HG02678 (cell line): ENCODE results near the gene ABCA4.
"Not testable (repeated sequence)": the region's sequence is repeated elsewhere in the genome, so short reads cannot be mapped to it uniquely, and the experiment has no call there.

Source experiments
- ATAC-seq: cut with Tn5 transposase; IDR thresholded peaks from one replicate; pipeline ENCODE4 v1.9.1; 2021; ENCODE audit warnings: mild to moderate bottlenecking, moderate library complexity; ENCODE audit not compliant: unreplicated experiment

Gene ABCA4

DNA sequence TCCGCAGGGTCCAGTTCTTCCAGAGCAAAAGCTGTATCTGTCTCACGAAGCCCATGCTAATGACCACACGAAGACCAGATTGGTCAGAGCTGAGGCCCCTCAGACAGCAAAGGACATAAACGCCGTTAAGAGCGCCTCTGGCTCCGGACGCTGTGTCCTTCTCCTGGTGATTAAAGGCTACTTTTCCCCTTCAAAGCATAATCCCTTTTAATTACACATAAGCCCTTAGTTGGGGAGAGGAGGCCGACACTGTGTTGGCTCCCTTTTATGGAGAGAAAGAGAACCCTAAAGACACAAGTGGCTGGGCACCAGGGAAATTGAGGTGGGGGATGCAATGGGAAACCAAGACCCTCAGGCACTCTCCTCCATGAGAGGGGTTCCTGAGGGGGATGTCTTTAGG lies at the start of gene ABCA4:
Gene ABCA4 (minus strand): TSS at position 158 of the 400 bp plus-strand sequence. CDS start 103 bp downstream, at position 55.
- no peak for ATAC-seq

DNA sequence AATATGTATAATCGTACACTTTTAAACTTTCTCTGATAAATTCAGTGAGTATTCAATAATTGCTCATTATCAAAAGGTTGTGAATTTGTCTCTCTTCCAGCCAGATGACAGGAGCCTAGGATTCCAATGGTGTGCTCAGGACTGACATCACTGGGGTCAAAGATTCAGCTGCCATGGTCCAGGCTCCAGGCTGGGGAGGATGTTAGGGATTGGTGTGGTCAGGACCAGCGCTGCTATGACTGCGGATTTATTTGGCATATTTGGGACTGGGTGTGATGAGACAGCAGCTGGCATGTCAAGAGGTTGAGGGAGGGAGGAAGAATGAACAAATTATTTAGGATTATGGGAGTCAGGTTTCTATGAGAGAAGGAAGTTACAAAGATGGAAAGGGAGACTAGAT lies 48.2 kb upstream of the ABCA4 start:
- no peak for ATAC-seq

DNA sequence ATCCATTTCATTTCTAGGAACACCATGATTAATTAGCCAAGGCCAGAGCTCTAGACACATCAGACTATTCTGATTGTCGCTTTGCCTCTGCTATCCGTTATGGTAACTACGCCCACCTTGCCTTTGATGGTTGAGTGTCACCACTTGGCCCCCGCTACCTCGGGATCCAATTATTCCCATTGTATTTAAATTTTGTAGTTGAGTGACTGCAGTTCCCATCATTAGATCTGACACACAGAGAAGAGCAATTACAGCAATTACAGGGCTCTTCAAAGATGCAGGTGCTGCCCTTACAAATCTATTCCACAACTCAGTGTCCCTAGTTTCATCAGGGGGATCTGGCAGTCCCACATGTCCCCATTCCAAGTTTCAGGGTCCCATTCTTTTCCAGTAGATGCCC lies 44.9 kb upstream of the ABCA4 start:
- no peak for ATAC-seq

DNA sequence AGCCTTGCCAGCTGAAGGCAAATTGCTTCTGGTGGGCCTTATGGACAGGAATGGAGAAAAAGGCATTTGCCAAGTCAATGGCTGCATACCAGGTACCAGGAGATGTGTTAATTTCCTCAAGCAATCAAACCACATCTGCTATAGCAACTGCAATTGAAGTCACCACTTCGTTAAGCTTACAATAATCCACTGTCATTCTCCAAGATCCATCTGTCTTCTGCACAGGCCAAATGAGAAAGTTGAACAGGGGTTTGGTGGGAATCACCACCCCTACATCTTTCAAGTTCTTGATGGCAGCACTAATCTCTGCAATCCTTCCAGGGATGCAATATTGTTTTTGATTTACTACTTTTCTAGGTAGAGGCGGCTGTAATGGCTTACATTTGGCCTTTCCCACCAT lies 43.9 kb upstream of the ABCA4 start:
- not testable (repeated sequence) for ATAC-seq

DNA sequence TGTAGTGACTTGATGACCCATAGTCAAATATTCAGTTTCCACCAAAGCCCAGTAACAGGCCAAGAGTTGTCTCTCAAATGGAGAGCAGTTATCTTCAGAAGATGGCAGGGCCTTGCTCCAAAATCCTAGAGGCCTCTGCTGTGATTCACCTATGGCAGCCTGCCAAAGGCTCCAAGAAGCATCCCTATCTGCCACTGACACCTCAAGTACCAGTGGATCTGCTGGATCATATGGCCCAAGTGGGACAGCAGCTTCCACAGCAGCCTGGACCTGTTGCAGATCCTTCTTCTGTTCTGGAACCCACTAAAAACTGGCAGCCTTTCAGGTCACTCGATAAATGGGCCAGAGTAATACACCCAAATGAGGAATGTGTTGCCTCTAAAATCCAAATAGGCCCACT lies 43.2 kb upstream of the ABCA4 start:
- not testable (repeated sequence) for ATAC-seq

DNA sequence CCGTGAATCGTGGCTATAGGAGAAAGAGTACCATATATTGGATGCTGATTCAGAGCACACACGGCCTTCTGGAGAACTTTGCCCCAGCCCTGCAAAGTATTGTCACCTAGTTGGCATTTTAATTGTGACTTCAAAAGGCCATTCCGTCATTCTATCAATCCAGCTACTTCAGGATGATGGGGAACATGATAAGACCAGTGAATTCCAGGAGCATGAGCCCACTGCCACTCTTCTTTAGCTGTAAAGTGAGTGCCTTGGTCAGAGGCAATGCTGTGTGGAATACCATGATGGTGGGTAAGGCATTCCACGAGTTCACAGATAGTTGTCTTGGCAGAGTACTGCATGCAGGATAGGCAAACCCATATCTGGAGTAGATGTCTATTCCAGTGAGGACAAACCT lies 42.3 kb upstream of the ABCA4 start:
- not testable (repeated sequence) for ATAC-seq

DNA sequence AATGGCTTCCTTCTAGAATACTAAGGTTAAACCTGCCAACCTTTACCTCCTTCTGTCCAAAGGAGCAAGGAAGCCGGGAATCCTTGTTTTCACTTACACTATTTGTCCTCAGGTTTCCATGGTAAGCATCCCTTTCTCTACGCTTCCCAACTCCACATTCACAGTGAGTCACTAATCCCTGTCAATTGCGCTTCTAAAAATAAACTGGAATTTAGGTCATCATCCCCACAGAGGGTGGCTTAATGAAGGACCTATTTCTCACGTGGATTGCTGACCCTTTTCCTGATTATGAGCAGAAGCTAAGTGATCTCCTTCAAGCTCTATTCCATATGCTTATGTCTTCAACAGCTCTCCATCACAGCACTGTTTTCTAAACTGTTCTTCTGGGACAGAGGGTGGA lies 39.9 kb upstream of the ABCA4 start:
- ATAC-seq = no peak

DNA sequence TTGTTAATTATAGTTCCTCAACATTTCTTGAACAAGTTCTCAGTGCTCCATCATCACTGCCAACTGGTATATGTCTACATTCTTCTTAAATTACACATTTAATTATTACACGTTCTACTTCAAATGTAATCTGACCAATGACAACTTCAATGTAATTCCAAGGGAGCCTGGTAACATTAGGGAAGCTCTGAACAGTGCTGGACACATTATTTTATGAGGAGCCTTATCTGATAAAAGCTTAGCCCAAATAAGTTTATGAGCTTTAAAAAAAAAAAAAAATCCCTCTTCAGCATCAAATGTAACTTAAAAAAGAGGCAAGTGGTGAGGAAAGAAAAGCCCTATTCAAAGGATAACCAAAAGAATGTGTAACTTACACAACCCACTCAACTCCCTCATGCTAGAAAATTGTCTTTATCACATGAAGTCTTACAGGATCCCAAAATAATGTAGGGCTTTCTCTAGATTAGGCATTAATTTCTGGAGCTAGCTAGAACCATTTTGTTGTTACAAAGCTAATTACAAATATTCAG lies 35.2 kb upstream of the ABCA4 start:
- no peak for ATAC-seq

DNA sequence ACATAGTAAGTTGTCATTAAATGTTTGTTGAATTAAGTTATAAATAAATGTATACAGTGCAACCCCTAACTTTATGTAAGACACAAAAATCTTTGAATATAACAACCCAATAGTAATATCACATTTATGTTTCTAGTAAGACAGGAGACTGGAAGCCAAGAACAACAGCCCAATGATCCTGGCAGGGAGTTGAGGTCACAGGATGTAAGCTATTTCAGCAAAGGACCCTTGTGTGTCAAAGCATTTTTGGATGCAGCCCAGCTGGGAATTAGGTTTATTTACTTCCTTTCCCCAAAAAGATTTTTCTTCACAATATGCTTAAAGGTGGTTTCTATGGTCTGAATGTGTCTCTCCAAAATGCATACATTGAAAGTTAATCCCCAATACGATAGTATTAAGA lies 34.0 kb upstream of the ABCA4 start:
- ATAC-seq = no peak

DNA sequence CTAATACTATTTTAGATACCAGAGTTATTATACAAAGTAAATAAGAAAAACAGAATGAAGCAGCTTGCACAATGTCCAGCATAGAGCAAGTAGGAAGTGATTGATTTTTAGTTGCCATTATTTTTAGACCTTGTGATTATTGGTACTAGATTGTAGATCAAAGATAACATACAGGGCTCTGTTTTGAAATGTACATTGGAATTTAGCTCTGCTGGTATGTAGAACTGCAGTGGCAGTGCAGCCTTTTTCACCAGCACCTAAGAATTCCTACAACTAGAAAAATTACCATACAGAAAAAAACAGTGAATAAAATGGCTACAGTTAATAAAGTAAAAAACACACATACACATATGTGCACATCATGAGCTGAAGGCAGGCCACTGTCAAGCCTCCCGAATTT lies 32.2 kb upstream of the ABCA4 start:
- no peak for ATAC-seq

DNA sequence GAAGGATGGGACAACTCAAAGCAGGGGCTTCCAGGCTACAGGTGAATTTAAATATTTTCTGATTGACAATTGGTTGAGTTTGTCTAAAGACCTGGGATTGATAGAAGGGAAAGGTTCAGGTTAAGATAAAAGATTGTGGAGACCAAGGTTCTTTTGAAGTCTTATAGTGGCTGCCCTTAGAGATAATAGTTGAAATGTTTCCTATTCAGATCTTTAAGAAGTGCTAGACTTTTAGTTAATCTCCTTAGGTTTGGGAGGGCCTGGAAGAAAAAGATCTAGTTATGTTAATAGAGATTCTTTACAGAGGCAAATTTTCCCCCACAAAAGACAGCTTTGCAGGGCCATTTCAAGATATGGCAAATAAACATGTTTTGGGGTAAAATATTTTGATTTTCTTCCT lies 28.2 kb upstream of the ABCA4 start:
- ATAC-seq = not testable (repeated sequence)

DNA sequence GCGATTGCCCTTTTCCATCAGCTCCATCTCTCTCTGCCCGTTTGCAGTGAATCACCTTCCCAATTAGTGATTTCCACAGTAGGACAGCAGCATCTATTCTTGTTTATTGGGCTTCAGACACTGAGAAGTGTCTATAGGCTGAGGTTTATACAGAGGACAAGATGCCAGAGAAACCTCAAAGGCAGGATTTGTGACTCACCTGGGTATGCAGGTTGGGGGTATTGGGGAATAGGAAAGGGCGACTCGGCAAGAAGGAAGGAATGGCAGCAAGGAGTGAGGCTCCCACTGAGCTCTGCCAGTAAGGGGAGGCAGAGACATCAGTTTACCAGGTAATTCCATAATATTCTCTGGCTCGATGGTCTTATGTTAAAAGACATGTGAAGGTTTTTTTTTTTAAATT lies 25.3 kb upstream of the ABCA4 start:
- no peak for ATAC-seq

DNA sequence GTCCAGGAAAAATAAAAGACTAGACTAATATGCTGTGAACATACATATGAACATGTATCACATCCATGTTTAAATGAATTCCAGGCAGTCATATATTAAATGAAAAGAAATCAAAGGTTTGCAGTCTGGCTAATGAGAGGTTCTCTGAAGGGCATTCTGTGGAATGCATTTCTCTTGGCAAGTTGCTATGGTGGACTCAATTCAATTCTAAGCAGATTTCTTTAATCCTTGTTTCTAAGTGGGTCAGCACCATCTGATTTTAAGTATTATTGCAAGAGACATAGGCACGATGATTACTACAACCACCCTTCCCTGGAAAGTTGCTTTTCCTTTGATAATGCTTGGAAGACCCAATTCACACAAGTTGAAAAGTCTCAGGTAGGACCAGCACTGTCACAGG lies 23.9 kb upstream of the ABCA4 start:
- ATAC-seq = no peak

DNA sequence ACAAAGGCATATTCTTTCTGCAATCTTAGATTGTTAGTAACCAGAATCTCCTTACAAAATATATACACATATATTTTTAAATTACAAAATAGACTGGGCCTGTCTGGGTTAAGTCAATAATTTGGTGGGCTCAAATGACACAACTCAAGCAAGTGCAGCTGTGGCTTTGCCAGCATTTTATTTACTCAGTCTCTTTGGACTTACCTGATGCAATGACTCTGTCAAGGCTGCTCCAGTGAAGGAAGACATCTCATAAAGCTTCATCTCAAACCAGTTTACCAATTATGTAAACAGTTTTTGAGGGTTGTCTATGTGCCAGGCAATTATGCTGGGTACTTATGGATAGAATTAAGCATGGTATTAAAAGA lies 22.8 kb upstream of the ABCA4 start:
- ATAC-seq = no peak

DNA sequence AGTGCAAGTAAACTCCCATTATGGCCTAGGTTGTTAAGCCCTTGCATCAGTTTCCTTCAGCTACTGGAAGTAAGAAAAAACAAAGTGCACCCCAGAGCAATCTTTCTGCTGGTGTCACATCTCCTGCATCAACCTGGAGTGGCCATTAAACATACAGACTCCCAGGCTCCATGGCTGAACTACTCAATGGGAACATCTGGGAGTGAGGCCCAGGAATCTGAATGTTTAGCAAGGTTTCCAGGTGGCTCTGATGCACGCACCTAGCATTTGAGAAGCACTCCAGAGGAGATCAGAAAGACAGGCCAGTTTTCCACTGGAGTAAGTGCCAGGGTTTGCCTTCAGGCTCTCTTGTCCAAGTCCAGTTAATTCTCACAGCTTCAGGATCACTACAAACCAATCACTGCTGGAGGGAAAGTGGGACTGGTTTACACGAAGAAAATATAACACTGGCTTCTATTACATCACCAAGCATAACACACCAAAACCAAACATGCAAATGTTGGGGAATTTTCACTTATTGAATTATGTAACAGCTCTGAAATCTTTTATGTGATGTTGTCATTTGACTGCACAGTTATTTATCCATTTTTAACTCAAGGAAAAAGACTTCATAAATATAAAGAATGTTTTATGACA lies 22.3 kb upstream of the ABCA4 start:
- no peak for ATAC-seq

DNA sequence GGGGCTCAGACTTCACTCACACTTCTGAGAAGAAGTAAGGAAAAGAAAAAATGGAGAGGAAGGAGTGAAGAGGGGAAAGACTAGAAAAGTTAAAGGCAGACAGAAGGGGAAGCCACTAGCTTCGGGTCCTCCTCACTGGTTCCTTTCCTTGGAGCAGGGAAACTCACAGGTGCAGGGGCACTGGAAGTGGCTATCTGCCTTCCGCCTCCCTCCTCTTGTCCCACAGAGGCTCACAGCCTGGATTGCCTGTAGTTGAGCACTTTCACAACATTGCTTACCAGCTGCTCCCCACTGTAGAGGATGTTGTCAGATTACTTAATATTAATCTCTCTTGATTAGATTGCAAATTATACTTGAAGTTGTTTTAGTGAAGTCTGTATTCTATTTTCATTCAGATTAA lies 21.6 kb upstream of the ABCA4 start:
- ATAC-seq = no peak

DNA sequence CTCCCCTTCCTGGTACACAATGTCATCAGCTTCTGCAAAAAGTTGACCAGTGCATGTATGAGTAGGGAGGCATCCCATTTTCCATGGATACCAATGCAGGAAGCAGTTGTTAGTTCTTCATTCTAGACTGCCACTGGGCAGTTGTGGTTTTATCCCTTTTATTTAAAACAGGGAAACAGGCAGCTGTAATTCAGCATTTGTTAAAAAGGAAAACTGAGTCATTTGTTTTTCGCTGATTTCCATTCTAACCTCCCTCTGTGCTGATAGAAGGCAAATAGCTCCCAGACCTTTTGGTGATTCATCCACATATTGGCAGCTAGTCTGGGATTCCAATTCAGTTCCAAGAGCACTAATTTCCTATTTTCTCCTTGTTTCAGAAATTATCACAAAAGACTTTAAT lies 21.1 kb upstream of the ABCA4 start:
- no peak for ATAC-seq

DNA sequence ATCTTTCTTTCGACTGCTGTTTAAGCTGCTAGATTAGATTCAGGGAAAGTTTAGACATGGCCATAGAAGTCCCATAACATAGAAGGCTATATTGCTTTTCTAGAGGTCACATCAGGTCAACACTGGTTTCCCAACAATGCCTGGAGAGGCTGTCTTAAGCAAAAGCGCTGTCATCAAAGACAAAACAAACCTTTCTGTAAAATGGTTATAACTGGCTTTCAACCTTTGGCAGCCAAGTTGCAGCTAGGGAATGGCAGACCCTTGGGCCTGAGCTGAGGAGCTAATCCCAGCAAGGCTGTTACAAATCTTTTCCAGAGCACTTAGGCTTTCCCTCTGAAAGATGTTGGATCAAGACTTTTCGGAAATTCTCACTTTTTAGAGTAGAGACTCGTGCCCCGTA lies 11.2 kb upstream of the ABCA4 start:
- no peak for ATAC-seq

DNA sequence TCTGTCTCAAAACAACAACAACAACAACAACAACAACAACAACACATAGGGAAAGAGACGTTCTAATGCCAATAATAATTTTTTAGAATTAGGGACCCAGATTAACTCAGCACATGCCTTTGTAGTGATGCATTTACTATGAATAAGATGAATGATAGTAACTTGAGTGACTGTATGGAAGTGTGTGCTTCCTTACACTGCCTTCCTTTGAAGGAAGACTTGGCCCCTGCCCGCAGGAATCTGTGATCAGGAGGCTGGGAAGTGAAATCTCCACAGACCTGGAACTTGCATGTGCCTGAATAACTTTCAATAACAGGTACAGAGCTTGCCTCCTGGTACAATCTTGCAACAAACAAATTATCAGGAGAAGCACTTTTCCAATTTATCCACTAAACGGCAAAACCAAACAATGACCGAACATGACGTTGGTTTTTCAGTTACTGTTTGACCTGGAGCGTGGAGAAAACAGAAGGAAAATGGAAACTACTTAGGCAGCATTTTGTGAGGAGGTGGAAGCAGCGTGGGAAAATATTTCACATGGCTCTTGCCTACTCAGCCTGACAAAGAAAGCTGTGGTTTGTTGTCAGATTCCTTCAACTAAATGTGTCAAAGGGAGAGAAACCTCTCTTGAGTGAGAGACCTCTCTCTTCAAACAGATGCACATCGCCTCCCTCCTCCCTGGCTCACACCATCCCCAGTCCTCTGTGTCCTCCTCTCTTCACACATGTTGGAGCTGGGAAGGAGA lies 10.1 kb upstream of the ABCA4 start:
- ATAC-seq = no peak

DNA sequence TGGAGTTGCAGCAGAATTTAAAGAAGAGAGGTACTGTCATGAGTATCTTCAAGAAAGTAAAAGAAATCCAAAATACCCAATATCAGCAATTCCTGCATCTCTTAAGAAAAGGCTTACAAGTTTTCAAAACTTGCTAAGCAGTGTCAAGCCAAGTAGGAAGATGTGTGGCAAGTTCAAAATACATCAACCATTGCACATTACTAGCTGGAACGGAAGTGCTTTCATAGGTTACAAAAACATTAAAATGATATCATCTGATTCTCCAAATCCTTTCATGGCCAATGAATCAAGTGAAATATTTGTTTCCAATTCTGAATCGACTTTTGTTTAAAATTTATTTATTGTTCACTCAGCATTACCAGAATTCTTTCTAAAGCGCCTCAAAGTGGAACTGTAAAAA lies 5.7 kb upstream of the ABCA4 start:
- ATAC-seq = no peak

DNA sequence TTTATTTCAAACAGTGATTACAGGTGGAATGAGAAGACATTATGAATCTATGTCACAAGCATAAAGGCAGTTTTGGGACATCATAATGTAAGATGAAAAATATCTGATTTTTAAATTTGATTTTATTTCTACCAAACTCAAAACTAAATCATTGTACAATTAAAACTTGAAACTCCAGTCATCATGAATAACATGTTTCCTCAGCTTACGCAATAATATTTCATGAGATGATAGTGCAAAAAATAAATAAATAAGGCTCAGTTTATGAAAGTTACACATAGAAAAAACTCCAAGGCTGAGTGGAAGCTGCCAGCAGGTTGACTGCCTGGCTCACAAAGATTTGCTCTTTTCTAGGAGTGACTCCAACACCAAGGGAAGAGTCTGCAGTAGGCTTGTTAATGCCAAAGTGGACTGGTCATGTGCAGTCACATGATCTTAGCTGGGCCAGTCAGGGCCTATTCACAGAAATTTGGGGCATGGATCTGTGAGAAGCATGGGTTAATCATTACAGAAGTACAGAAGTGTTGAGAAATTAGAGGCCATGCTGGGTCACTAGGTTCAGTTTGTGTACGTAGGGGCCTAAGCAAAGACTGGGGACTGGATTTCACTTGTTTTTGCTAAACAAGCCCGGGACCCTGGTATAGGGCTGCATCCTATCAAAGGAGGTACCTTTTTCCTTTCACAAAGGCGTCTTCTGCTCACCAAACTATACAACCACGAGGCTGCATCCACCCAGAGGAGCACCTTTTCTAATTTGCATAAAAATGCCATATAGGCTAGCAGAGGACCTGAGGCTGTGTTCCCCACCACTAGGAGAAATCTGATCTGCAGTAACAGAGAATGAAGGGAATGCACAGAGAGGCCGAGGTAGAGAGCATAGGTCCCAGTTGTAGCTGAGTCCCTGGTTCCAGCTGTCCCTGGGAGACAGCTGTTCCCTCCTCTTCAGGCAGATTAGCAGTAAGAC lies 4.9 kb upstream of the ABCA4 start:
- no peak for ATAC-seq
